Measurements from ENCODE around the gene JAZF1.

JAZF1 gene

DNA sequence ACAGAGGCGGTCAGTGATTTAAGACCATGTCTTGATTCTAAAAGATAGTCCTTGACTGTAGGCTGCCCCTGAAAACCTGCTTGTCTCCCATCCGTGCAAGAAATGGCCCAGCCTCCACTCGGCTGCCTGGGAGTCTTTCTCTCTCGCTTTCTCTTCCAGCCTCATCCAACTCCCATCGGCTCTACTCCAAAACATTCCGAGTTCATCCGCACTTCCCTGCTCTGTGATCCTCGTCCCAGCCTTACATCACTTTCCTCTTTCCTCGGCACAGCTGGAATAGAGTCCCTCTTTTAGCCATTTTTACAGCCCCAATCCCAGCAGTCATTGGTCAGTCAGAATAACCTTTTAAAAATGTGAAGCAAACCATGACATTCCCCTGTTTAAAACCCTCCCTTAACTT lies 305.5 kb downstream of the JAZF1 start:
- TF ChIP-seq FOXP2 (optimal IDR thresholded peaks at IDR 0.05; ENCODE audit: borderline replicate concordance, extremely low read depth, extremely low read length, insufficient read depth) (no peak), SIN3A (IDR thresholded peaks at IDR 0.05; ENCODE audit: borderline replicate concordance, insufficient read depth, low read length) (no peak), TAF1 (IDR thresholded peaks at IDR 0.05; ENCODE audit: borderline replicate concordance, insufficient read depth, low read length) (no peak)
- TF ChIP-seq, protein P1, sequence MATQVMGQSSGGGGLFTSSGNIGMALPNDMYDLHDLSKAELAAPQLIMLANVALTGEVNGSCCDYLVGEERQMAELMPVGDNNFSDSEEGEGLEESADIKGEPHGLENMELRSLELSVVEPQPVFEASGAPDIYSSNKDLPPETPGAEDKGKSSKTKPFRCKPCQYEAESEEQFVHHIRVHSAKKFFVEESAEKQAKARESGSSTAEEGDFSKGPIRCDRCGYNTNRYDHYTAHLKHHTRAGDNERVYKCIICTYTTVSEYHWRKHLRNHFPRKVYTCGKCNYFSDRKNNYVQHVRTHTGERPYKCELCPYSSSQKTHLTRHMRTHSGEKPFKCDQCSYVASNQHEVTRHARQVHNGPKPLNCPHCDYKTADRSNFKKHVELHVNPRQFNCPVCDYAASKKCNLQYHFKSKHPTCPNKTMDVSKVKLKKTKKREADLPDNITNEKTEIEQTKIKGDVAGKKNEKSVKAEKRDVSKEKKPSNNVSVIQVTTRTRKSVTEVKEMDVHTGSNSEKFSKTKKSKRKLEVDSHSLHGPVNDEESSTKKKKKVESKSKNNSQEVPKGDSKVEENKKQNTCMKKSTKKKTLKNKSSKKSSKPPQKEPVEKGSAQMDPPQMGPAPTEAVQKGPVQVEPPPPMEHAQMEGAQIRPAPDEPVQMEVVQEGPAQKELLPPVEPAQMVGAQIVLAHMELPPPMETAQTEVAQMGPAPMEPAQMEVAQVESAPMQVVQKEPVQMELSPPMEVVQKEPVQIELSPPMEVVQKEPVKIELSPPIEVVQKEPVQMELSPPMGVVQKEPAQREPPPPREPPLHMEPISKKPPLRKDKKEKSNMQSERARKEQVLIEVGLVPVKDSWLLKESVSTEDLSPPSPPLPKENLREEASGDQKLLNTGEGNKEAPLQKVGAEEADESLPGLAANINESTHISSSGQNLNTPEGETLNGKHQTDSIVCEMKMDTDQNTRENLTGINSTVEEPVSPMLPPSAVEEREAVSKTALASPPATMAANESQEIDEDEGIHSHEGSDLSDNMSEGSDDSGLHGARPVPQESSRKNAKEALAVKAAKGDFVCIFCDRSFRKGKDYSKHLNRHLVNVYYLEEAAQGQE (IDR thresholded peaks at IDR 0.05; ENCODE audit: insufficient read depth in 1 of 2, low read depth in 2 of 2, low read length in 2 of 2), result no peak

DNA sequence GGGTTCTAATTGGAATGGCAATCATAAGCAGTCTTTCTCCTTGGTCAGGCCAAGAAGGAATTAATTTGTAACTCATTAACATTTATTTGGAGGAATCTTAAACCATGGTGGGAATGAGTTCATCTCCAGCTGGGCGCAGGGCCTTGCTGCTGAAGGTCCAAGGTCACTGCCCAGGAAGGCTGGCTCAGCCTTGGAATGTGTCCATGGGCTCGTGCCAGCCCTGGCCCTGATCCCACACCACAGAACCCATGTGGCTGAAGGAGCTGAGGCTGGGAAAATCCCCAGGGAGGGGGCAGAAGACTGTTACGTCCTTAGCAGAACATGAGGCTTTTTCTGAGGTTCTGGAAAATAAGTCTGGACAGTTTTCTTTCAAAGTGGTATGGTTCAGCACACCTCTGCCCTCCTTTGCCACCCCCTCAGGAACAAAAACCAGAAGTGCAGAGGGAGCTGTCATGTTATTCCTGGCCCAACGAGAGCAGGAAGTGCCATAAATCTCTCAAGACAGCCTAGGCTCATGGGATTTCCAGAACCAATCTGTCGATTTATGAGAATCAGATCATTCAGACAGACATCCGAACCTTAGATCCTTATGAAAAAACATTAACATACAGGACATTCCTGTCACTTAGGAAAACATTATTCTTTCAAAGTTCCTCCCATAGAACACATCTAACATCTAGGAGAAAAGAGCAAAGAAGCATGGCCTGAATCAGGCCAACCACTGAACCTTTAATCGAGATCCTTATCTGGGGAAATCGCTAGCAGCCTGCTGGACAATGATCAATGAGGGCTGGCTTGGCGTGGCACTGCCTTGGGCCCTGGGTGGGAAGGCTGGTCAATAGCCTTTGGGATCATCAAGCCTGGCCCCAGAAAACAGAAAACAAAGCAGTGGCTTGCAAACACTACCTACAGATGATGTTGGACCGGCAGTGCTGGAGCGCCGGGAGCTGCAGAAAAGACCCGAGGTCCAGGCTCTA lies 306.3 kb downstream of the JAZF1 start:
- no peak for TF ChIP-seq TAF1 (IDR thresholded peaks at IDR 0.05; ENCODE audit: borderline replicate concordance, insufficient read depth, low read length)
- no peak for TF ChIP-seq SIN3A (IDR thresholded peaks at IDR 0.05; ENCODE audit: borderline replicate concordance, insufficient read depth, low read length)
- TF ChIP-seq POLR2AphosphoS5 (IDR thresholded peaks at IDR 0.05; ENCODE audit: low read depth, low read length), result no peak
- TF ChIP-seq, protein P1 (IDR thresholded peaks at IDR 0.05; ENCODE audit: insufficient read depth in 1 of 2, low read depth in 2 of 2, low read length in 2 of 2), result no peak
- no peak for TF ChIP-seq FOXP2 (optimal IDR thresholded peaks at IDR 0.05; ENCODE audit: borderline replicate concordance, extremely low read depth, extremely low read length, insufficient read depth)

DNA sequence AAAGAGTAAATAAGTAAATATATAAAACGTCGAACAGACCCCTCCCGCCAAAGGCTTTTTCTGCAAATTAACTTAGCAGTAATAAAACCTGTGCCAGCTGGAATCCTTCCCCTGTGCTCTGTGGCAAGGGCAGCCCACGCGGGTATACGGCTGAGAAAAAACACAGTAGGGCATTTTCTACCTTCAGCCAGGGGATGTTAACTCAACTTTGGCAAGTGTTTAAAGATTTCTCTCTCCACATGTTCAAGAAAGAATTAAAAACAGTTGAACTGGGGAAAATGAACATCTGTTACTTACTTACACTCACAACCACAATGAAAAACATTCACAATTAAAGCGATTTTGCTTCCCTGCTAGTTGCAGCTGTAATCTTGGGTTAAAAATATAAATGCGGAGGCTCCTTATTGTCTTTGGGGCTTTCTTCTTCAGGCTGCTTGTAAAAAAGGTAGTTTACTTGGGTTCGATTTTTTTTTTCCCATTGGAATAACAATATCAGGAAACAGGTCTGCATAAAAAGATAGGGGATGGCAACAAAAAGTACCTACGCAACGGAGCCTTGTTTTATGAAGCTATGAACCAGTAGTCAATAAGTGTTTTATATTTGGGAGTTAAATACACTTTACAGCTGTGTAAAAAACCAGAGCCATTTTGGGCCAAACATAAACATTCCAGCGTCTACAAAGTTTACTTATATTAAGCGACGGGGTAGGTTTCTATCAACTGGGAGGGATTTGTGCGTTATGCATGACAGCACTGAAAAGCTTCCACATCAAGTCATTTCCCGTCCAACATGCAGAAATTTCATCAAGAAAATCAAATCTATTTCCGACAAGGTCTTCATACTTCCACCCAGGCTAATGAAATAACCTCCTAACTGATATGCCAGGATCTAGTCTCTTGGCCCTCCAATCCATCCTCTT lies 308.0 kb downstream of the JAZF1 start:
- TF ChIP-seq POLR2AphosphoS5 (IDR thresholded peaks at IDR 0.05; ENCODE audit: low read depth, low read length) (no peak), FOXP2 (optimal IDR thresholded peaks at IDR 0.05; ENCODE audit: borderline replicate concordance, extremely low read depth, extremely low read length, insufficient read depth) (no peak), SIN3A (IDR thresholded peaks at IDR 0.05; ENCODE audit: borderline replicate concordance, insufficient read depth, low read length) (no peak), TAF1 (IDR thresholded peaks at IDR 0.05; ENCODE audit: borderline replicate concordance, insufficient read depth, low read length) (no peak)
- TF ChIP-seq, protein P1 (IDR thresholded peaks at IDR 0.05; ENCODE audit: insufficient read depth in 1 of 2, low read depth in 2 of 2, low read length in 2 of 2), result no peak

DNA sequence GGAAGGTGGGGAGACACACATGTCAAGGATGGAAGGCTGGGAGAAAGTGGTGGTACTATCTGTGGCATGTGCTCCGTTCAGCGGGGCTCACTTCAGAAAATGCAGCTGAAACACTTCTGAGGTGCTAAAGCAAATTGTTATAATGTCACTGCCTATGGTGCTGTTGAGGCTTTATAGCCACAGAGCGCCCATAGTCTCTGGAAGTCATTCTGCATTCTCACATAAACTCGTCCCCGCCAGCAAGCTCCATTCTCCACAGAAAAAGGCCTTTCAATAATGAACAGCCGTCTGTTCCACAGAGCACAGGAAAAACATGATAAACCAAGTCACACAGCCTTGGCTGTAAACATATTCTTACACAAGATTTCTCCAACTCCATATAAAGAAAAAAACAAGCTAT lies 308.7 kb downstream of the JAZF1 start:
- TF ChIP-seq TAF1 (IDR thresholded peaks at IDR 0.05; ENCODE audit: borderline replicate concordance, insufficient read depth, low read length) (no peak), FOXP2 (optimal IDR thresholded peaks at IDR 0.05; ENCODE audit: borderline replicate concordance, extremely low read depth, extremely low read length, insufficient read depth) (no peak), POLR2AphosphoS5 (IDR thresholded peaks at IDR 0.05; ENCODE audit: low read depth, low read length) (no peak), SIN3A (IDR thresholded peaks at IDR 0.05; ENCODE audit: borderline replicate concordance, insufficient read depth, low read length) (no peak)
- TF ChIP-seq, protein P1 (IDR thresholded peaks at IDR 0.05; ENCODE audit: insufficient read depth in 1 of 2, low read depth in 2 of 2, low read length in 2 of 2), result no peak
